GOT3 (cell line): Measurements from ENCODE around the gene PBX2.

Experiments
- DNase-seq: peaks from one replicate; lab custom pipeline; 2025; ENCODE audit warnings: mixed read lengths; lab: John Stamatoyannopoulos, UW

PBX2 gene

GRCh38 chr6:32174416-32174815 is 15.6 kb downstream of the PBX2 start:
- DNase-seq = no peak

- DNase-seq = no peak
These were observed 16.8 kb downstream of the PBX2 start for GRCh38 chr6:32173051-32173727.

GRCh38 chr6:32171234-32171633 is 18.8 kb downstream of the PBX2 start:
- DNase-seq = no peak

DNA sequence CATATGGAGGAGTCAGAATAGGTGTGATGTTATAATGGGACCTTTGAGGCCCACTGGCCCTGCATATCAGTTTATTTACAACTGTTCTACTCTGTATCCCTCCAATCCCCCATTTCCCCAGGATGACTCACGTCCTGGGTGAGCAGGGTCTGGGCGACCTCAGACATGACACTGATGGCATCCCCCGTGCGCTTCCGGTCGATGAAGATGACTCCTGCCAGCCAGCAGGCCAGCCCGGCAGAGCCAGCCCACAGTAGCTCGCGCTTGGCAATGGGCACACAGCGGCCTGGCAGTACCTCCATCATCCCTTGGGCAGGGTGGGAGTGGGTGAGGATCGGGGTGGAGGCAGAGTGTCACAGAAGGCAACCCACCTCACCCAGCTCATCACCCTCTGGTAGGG is 19.7 kb downstream of the PBX2 start:
- no peak for DNase-seq

DNA sequence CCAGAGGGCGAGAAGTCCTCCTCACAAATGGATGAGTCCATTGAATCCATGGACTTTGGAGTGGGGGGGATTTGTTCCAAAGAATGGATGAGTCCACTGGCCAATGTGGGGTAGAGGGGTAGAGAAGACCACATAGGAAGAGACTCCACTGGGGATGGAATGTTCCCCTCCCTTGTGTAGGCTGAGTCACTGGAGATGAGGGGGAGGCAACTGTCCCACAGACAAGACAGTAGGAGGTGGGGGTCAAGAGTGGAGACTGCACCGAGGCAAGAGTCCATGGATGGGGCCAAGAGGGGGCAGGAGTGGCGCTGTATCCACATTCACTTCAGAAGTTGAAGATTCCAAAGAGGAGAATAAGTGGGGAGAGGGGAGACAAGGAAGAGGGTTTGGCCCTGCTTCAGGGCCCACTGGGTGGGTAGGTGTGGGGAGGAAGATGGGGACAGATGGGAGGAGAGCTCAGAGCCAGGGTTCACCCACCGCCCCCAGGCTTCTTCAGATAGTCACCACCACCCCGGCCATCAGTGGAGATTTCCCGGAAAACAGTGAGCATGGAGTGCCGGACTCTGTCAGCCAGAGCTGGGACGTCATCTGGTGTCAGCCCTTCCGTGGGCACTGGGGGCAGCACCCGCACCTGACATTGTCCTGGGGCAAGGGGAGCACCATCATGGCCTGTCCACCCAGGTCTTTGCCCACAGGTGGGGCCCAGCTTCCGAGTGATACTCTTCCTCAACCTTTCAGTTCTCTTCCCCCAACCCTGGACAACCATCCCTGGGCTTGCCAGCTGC is 21.0 kb downstream of the PBX2 start:
- DNase-seq = no peak

DNA sequence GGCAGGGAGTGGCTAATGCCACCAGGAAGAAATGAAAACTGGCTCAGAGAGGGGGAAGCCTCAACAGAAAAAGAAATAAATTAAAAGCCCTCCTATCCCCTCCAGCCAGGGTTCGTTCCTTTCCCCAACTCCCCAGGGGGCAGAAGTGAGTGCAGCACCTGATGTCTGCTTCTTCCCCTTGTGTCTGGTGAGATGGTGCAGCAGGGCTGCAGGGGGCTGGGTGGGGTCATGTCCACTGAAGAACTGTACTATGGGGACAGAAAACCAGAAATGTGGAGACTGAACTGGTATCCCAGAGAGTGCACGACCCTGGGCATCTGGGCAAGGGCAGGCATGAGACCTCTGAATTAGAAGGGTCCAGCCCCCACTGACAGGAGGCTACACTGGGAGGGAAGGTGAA is 21.7 kb downstream of the PBX2 start:
- DNase-seq = no peak

- DNase-seq = no peak
These were observed 22.2 kb downstream of the PBX2 start for GRCh38 chr6:32167761-32168262.

DNA sequence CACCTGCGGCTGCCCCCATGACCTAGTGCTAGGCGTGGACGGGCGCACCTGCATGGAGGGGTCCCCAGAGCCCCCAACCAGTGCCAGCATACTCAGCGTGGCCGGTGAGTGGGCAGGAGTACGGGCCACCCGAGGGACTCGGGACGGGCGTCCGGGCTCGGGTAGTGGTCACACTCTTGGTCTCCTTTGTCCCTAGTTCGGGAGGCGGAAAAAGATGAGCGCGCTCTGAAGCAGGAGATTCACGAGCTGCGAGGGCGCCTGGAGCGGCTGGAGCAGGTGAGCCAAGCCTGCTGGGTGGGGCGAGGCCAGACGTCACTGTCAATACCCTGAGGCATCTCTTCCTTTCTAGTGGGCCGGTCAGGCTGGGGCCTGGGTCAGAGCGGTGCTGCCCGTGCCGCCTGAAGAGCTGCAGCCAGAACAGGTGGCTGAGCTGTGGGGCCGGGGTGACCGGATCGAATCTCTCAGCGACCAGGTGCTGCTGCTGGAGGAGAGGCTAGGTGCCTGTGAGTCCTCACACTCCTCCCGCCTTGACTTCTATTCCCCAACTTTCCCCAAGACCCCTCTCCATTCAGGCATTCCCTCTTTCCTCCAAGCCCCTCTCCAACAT is 22.7 kb downstream of the PBX2 start:
- no peak for DNase-seq

DNA sequence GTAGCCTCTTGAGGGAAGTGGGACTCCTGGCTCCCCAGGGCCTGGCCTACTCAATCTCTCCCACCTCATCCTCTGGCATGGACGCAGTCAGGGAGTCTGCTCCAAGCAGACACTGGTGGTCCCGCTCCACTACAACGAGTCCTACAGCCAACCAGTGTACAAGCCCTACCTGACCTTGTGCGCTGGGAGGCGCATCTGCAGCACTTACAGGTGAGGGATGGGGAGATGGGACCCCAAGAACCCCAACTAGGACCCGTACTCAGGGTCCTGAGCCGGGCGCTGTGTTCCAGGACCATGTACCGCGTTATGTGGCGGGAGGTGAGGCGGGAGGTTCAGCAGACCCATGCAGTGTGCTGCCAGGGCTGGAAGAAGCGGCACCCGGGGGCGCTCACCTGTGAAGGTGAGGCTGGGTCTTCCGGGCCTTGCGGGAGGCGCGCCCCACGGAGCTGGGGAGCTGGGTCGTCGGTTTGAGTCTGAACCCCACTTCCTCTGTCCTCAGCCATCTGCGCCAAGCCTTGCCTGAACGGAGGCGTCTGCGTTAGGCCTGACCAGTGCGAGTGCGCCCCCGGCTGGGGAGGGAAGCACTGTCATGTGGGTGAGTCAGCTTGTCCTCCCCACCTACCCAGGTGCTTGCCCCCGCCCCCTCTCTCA is 23.5 kb downstream of the PBX2 start:
- DNase-seq = no peak

DNA sequence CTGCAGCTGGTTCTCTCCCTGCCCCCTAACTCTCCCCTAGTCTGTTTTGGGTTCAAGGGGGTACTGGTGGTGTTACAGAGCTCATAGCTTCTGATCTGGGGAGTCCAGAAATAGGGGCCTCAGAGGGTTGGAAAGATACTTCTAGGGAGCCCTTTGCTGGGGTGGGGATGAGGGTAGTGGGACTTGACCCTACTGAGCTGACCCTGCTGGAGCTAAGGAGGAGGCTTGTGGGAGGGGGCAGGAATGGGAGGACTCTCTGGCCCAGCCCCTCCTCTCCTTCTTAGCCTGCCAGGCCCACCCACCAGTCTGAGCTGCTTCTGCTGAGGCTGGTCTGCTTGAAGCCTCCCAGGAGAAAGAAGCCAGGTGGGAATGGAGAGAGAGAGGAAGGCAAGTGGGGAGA is 25.7 kb downstream of the PBX2 start, which contains the start of gene EGFL8:
Gene EGFL8 (plus strand): TSS at position 301 of the 400 bp plus-strand sequence. CDS start 1,571 bp downstream, outside the sequence.
- no peak for DNase-seq

DNA sequence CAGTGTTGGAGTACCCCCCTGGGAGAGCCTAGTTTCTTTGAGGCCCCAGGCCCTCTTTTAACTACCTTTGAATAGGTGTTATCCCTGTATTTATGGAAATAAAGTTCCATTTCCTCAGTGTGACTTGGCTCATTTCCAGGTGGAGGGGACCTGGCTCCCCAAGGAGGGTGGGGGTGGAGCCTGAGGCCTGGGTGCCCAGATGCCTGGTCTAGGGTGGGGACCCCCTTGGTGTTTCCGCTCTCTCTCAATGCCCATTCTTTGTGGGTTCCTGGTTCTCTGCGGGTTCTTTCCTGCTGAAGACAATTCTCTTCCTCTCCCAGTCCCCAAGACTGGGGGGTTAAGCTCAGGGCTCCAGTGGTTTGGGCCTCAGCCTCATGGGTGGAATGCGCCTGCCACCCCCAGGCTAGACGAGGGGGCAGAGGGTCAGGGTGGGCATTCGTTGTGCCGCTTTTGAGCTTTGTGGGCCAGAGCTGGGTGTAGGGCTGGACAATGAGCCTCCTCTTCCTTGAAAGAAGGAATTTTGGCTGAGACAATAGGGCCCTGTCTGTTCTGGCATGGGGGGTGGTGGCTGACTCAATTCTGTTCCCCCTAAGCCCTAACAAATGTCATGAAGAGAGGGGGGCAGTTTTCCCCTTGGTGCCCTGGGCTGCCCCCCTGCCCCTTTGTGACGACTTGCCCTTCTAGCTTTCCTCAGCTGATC is 26.3 kb downstream of the PBX2 start:
- DNase-seq = no peak

GRCh38 chr6:32158052-32158451 is 31.9 kb downstream of the PBX2 start:
- no peak for DNase-seq

DNA sequence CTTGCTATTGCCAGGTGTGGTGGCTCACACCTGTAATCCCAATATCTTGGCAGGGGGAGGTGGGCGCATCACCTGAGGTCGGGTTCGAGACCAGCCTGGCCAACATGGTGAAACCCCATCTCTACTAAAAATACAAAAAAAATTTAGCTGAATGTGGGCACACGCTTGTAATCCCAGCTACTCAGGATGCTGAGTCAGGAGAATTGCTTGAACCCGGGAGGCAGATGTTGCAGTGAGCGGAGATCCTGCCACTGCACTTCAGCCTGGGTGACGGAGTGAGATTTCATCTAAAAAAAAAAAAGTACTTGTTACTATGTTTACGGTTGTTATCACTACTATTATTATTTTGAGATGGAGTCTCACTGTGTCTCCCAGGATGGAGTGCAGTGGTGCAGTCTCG is 33.1 kb downstream of the PBX2 start:
- no peak for DNase-seq

GRCh38 chr6:32154514-32155161 is 35.4 kb downstream of the PBX2 start:
- peak; percentile 26 for DNase-seq

DNA sequence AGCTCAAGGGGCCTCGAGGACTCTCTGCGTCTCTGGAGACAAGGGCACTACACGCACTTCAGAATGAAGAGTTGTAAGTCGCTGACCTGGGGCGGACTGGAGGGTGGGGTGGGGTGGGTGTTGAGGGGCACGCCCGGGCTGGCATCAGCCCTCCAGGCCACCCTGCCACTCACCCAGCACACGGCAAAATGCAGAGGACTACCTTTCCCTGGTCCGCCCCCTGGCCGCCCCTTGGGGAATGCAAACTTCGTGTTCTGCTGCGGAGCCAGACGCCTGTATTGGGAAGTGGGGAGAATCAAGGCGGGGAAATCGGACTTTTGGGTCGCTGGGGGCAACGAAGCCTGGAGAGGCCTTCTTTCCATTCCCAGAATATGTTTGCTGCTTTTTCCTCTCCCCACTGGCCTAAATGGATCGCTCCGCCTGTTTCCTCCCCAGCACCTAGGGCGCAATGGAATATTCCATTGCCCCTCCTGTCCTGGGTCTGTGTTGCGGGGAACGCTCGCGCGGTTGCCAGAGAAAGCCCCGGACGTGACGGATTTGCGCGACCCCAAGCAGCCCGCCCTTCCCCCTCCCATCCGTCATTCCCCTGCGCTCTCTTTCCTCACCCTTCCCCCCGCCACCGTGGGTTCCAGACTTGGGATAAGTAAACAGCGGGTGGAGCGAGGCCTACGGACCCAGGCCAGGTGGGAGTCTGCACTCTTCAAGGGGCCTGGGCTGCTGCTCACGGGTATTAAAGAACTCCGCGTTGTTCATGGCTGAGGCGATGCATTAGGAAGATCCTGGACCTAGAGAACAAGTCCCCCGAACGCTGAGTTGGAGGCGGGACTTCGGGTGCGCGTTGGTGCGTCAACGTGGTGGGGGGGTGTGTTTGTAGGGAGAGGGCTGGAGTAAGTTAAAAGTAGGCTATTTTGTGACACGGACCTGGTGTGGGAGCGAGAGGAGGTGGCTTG is 36.2 kb downstream of the PBX2 start, which contains the start of gene PPT2:
Gene PPT2 (plus strand): TSS at position 578 of the 950 bp plus-strand sequence. CDS start 454 bp downstream, outside the sequence.
- DNase-seq = peak; percentile 49

DNA sequence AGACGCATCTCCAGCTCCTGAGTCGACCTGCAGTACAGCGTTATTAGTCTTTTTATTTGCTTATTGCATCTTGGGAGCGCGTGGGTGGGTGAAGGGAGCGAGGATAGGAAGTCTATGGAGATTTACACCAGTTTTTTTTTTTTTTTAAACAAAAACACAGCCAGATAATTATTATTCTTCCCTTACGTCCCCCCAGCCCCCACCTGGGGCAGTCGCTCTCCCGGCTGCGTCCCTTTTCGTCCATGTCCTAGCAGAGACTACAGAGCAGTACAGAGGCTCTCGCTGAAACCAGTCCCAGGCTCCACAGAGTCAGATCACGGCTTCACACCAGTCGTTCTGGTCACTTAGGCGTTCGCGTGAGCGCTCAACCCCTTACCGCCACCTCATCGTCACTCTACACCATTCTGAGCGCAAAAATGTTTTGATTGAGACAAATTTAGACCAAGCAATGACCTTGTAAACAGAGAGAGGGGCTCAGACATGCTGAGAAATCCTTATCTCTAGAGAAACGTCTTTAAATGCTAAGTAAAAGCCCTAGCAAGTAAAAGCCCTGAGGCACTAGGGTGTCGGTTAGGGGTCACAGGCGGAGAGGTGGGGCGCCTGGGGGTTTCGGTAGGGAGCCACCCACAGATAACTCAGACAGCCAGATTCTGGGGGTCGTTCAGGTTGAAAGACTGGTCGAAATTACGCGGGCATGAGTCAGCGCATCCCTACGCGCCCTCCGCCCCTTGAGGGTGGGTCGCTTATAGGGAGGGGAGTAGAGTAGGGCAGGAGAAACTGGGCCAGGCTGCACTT is 37.0 kb downstream of the PBX2 start:
- no peak for DNase-seq

- no peak for DNase-seq
These were observed 37.9 kb downstream of the PBX2 start, which contains the start of gene PRRT1 for GRCh38 chr6:32151863-32152768. PRRT1 (minus strand) TSS chr6:32151939; CDS start chr6:32151827, 112 bp downstream.
